IMR-90 (cell line): Measurements from ENCODE around the gene SMIM41. TPM values are rescaled to one million over a fixed set of nuclear protein-coding genes. Genes with fewer than 3 reads are reported as not detected.

Experiments used
- ATAC-seq: fragments of 200-7000 bp; cut with Tn5 transposase; 2 replicates; pipeline ENCODE4 v1.9.1; 2020; ENCODE audit warnings: low read depth, mild to moderate bottlenecking, moderate library complexity
- BruUV-seq: library from RNA; stranded (reverse); fragments of 400-500 nt; replicated peaks from 2 replicates; lab custom pipeline; 2021; lab: Mats Ljungman, UMichigan
- CTCF ChIA-PET: fragments of 300-600 bp; formaldehyde crosslinking; extraction: SDS; loops from one replicate; lab custom pipeline; 2021; ENCODE audit warnings: antibody characterized with exemption; lab: Yijun Ruan, JAX
- POLR2A ChIA-PET: fragments of 300-600 bp; sonication (Branson Sonifier 250); formaldehyde crosslinking; loops from one replicate; lab custom pipeline; 2022; ENCODE audit warnings: antibody characterized with exemption; ENCODE audit not compliant: unreplicated experiment; lab: Charles Lee
- DNase-seq: peaks from one replicate; pipeline ENCODE4 v3.0.0; 2013
- H2AFZ ChIP-seq: replicated peaks from 2 replicates; pipeline ENCODE3; 2013; ENCODE audit warnings: low read length, mild to moderate bottlenecking; ENCODE audit not compliant: poor library complexity
- H2AK5ac ChIP-seq: 2 replicates; pipeline ENCODE4 v1.6.1; 2013; ENCODE audit warnings: low read depth, low read length, inconsistent platforms
- H2AK9ac ChIP-seq: replicated peaks from 2 replicates; pipeline ENCODE3; 2013; ENCODE audit warnings: mild to moderate bottlenecking, low read depth, low read length, moderate library complexity; ENCODE audit not compliant: poor library complexity
- H2BK120ac ChIP-seq: 2 replicates; pipeline ENCODE4 v1.6.1; 2013; ENCODE audit warnings: low read depth, low read length, inconsistent platforms
- H2BK15ac ChIP-seq: 3 replicates; pipeline ENCODE4 v1.6.1; 2013; ENCODE audit warnings: low read depth, low read length, inconsistent platforms
- H2BK20ac ChIP-seq: 2 replicates; pipeline ENCODE4 v1.6.1; 2013; ENCODE audit warnings: low read depth, mild to moderate bottlenecking, inconsistent platforms, low read length, moderate library complexity
- H2BK5ac ChIP-seq: 2 replicates; pipeline ENCODE4 v1.6.1; 2013; ENCODE audit warnings: mild to moderate bottlenecking, low read depth, low read length, inconsistent platforms; ENCODE audit not compliant: poor library complexity, severe bottlenecking
- H3K14ac ChIP-seq: replicated peaks from 2 replicates; pipeline ENCODE4 v1.6.1; 2013; ENCODE audit warnings: low read depth, low read length, inconsistent platforms
- H3K18ac ChIP-seq: 2 replicates; pipeline ENCODE4 v1.6.1; 2013; ENCODE audit warnings: low read depth, low read length, control low read depth
- H3K23ac ChIP-seq: 2 replicates; pipeline ENCODE4 v1.6.1; 2013; ENCODE audit warnings: low read depth, low read length, inconsistent platforms
- H3K27ac ChIP-seq: 2 replicates; pipeline ENCODE4 v1.5.1; 2013; ENCODE audit warnings: mild to moderate bottlenecking, control low read depth, low read length; ENCODE audit not compliant: insufficient read depth
- H3K27me3 ChIP-seq: 2 replicates; pipeline ENCODE4 v1.6.1; 2013; ENCODE audit warnings: low read length; ENCODE audit not compliant: control insufficient read depth, insufficient read depth
- H3K36me3 ChIP-seq: 2 replicates; pipeline ENCODE4 v1.6.1; 2013; ENCODE audit warnings: low read length, mixed read lengths; ENCODE audit not compliant: control insufficient read depth, insufficient read depth
- H3K4ac ChIP-seq: 2 replicates; pipeline ENCODE4 v1.6.1; 2013; ENCODE audit warnings: low read depth, low read length, inconsistent platforms
- H3K4me1 ChIP-seq: 2 replicates; pipeline ENCODE4 v1.6.1; 2013; ENCODE audit warnings: low read length, mixed read lengths; ENCODE audit not compliant: control insufficient read depth, insufficient read depth
- H3K4me2 ChIP-seq: 2 replicates; pipeline ENCODE4 v1.6.1; 2013; ENCODE audit warnings: low read depth, mild to moderate bottlenecking, control low read depth, low read length, moderate library complexity
- H3K4me3 ChIP-seq: 2 replicates; pipeline ENCODE4 v1.5.1; 2013; ENCODE audit warnings: low read depth, mild to moderate bottlenecking, control low read depth, low read length, moderate library complexity; ENCODE audit not compliant: insufficient read depth
- H3K56ac ChIP-seq: 2 replicates; pipeline ENCODE4 v1.6.1; 2013; ENCODE audit warnings: low read length, inconsistent platforms; ENCODE audit not compliant: insufficient read depth; ENCODE audit errors: extremely low read depth
- H3K79me1 ChIP-seq, 2 experiments: 2 replicates each; pipeline ENCODE4 v1.6.1; 2013; ENCODE audit warnings: low read length in 2 of 2, inconsistent platforms in 1 of 2, low read depth in 1 of 2
- H3K9ac ChIP-seq: 2 replicates; pipeline ENCODE4 v1.6.1; 2013; ENCODE audit warnings: low read depth, low read length, control low read depth
- H3K9me1 ChIP-seq: 2 replicates; pipeline ENCODE4 v1.6.1; 2013; ENCODE audit warnings: low read length, inconsistent platforms; ENCODE audit not compliant: insufficient read depth
- H3K9me3 ChIP-seq: 2 replicates; pipeline ENCODE4 v1.6.1; 2013; ENCODE audit warnings: low read length; ENCODE audit not compliant: control insufficient read depth, insufficient read depth
- H4K20me1 ChIP-seq: 2 replicates; pipeline ENCODE4 v1.6.1; 2013; ENCODE audit warnings: low read length, inconsistent platforms; ENCODE audit not compliant: insufficient read depth
- H4K5ac ChIP-seq: 2 replicates; pipeline ENCODE4 v1.6.1; 2013; ENCODE audit warnings: mild to moderate bottlenecking, low read depth, low read length, control low read depth
- H4K8ac ChIP-seq, 2 experiments: 2 replicates each; pipeline ENCODE4 v1.6.1; 2013; ENCODE audit warnings: low read depth in 2 of 2, low read length in 2 of 2, control low read depth in 1 of 2, inconsistent platforms in 1 of 2
- H4K91ac ChIP-seq: 2 replicates; pipeline ENCODE4 v1.6.1; 2013; ENCODE audit warnings: low read depth, low read length, inconsistent platforms; ENCODE audit not compliant: insufficient read depth
- BHLHE40 ChIP-seq: fragments of 150-350 bp; IDR thresholded peaks from 2 replicates; pipeline ENCODE4 v1.6.1; 2016; ENCODE audit warnings: mild to moderate bottlenecking, low read depth, low read length
- CEBPB ChIP-seq: IDR thresholded peaks from 2 replicates; pipeline ENCODE4 v1.6.1; 2012; ENCODE audit warnings: low read depth, low read length, improper control_type of control experiment
- CHD1 ChIP-seq: IDR thresholded peaks from 2 replicates; pipeline ENCODE4 v1.6.1; 2012; ENCODE audit warnings: low read depth, low read length, improper control_type of control experiment
- ELK1 ChIP-seq: fragments of 150-350 bp; IDR thresholded peaks from 2 replicates; pipeline ENCODE4 v1.6.1; 2016; ENCODE audit warnings: low read depth, mild to moderate bottlenecking, low read length, moderate library complexity, borderline replicate concordance
- FOS ChIP-seq: fragments of 150-350 bp; IDR thresholded peaks from 2 replicates; pipeline ENCODE4 v1.6.1; 2016; ENCODE audit warnings: low read depth, low read length
- MAFK ChIP-seq: IDR thresholded peaks from 2 replicates; pipeline ENCODE4 v1.6.1; 2012; ENCODE audit warnings: low read depth, low read length, improper control_type of control experiment
- MAZ ChIP-seq: IDR thresholded peaks from 2 replicates; pipeline ENCODE4 v1.6.1; 2012; ENCODE audit warnings: low read depth, mild to moderate bottlenecking, low read length, improper control_type of control experiment, moderate library complexity, borderline replicate concordance
- NFE2L2 ChIP-seq: fragments of 150-350 bp; IDR thresholded peaks from 2 replicates; pipeline ENCODE4 v1.6.1; 2016; ENCODE audit warnings: low read depth, mild to moderate bottlenecking, low read length
- POLR2A ChIP-seq: IDR thresholded peaks from 2 replicates; pipeline ENCODE4 v1.6.1; 2012; ENCODE audit warnings: mild to moderate bottlenecking, low read depth, low read length
- RAD21 ChIP-seq: IDR thresholded peaks from 2 replicates; pipeline ENCODE4 v1.6.1; 2012; ENCODE audit warnings: low read length, improper control_type of control experiment
- RCOR1 ChIP-seq: IDR thresholded peaks from 2 replicates; pipeline ENCODE4 v1.6.1; 2012; ENCODE audit warnings: mild to moderate bottlenecking, low read length, improper control_type of control experiment; ENCODE audit not compliant: insufficient replicate concordance
- RFX5 ChIP-seq: IDR thresholded peaks from 2 replicates; pipeline ENCODE4 v1.8.0; 2012; ENCODE audit warnings: low read depth, mild to moderate bottlenecking, low read length, moderate library complexity
- SMC3 ChIP-seq: fragments of 150-350 bp; IDR thresholded peaks from 2 replicates; pipeline ENCODE4 v1.6.1; 2016; ENCODE audit warnings: low read depth, mild to moderate bottlenecking, antibody characterized with exemption, low read length, moderate library complexity
- WGBS, 2 experiments: methylation state at CpG; one replicate each; pipeline versions ENCODE4 v1.1.5 to v1.1.7; 2013; ENCODE audit warnings: missing lambda C conversion rate in 2 of 2; ENCODE audit not compliant: insufficient read length in 1 of 2; ENCODE audit errors: extremely low coverage in 2 of 2; 5-methylcytosine and 5-hydroxymethylcytosine counted together
- dilution Hi-C: fragments of 300-500 bp; cut with HindIII; formaldehyde crosslinking; loops from one replicate; pipeline ENCODE4 v1.14.3; 2018; ENCODE audit warnings: low sequenced_read_pairs; ENCODE audit not compliant: unreplicated experiment
- in situ Hi-C: fragments of 300-500 bp; cut with MboI; formaldehyde crosslinking; loops from 3 replicates; pipeline ENCODE4 v1.14.3; 2019; ENCODE audit warnings: low sequenced_read_pairs, inconsistent platforms, mixed read lengths
- intact Hi-C: fragments of 100-400 bp; cut with micrococcal nuclease; formaldehyde crosslinking; loops from 2 replicates; pipeline ENCODE4 v1.10.0; 2022
- polyA plus RNA-seq, 3 experiments: library from polyadenylated mRNA; depleted of rRNA; stranded (reverse); fragments of >200 nt; gene quantifications; 2 replicates each; pipeline ENCODE4 v1.2.3, GENCODE V29; 2012; ENCODE audit warnings: low replicate concordance in 1 of 3
- total RNA-seq: library from RNA; depleted of rRNA; stranded (reverse); fragments of >200 nt; gene quantifications from 2 replicates; pipeline ENCODE4 v1.2.3, GENCODE V29; 2012
- TF ChIP-seq, protein P1 (sequence below): conservative IDR thresholded peaks from 2 replicates; pipeline ENCODE4 v1.5.1; 2012; ENCODE audit warnings: mild to moderate bottlenecking, low read depth, low read length, improper control_type of control experiment
- TF ChIP-seq, protein P2 (sequence below): fragments of 150-350 bp; IDR thresholded peaks from 2 replicates; pipeline ENCODE4 v1.6.1; 2017; ENCODE audit warnings: mild to moderate bottlenecking, antibody characterized with exemption, low read length, low read depth

Gene SMIM41
- total and polyA plus RNA-seq, 2 of the 4 experiments (the other 2 are of a cell fraction) = not detected

- Histone ChIP-seq H3K4me1 (peaks cover 30% of the 10 kb centered on the region), H3K36me3 (no peaks in the 10 kb centered on the region), H4K5ac (no peak overlapping the region), H4K8ac (no peak overlapping the region), H3K4me2 (no peak overlapping the region), H4K20me1 (peaks cover 13% of the 10 kb centered on the region), H3K23ac (no peak overlapping the region), H3K9me1 (no peaks in the 10 kb centered on the region), H4K91ac (no peak overlapping the region), H3K9ac (no peak overlapping the region), H3K4me3 (no peak overlapping the region), H2BK20ac (no peak overlapping the region), H3K4ac (no peak overlapping the region), H2AK5ac (no peak overlapping the region), H3K14ac (no peak overlapping the region), H3K56ac (no peak overlapping the region), H2BK5ac (no peak overlapping the region), H2BK15ac (no peak overlapping the region), H3K18ac (no peak overlapping the region), H3K27me3 (no peaks in the 10 kb centered on the region; the same call in 1 of the 2 replicates), H2BK120ac (no peak overlapping the region), H3K9me3 (no peaks in the 10 kb centered on the region), H3K27ac (no peak overlapping the region), H2AK9ac (no peak overlapping the region), H2AFZ (no peak overlapping the region), H3K79me1 (peaks cover 0 to 17% of the 10 kb centered on the region in 2 experiments; a peak in 1 of 4 replicates)
- CTCF ChIA-PET = interaction anchor here (5.5 kb wide), 1 partner anchor 59 kb away, joined by 36 read pairs; no protein-coding TSS in a partner anchor
- in situ Hi-C loops (loop anchor here (5.0 kb wide), 1 partner anchor 57 kb away; no protein-coding TSS in a partner anchor), dilution Hi-C loops (no loop called here), intact Hi-C loops (no loop called here)
- WGBS, 2 experiments = 86% methylated on average over 5 of the region's 9 CpGs; no CpG with 5 or more reads in 1 of the 2 experiments
- ATAC-seq (no peak), DNase-seq (no peak)
- POLR2A ChIA-PET = interaction anchor here (0.6 kb wide), 1 partner anchor 78 kb away, joined by 3 read pairs; the partner anchor contains the start of gene TAMALIN
- no TSS peak for BruUV-seq
- no peak for TF ChIP-seq CHD1
- TF ChIP-seq FOS = no peak
- TF ChIP-seq RFX5 = no peak
- TF ChIP-seq BHLHE40 = no peak
- no peak for TF ChIP-seq MAFK
- no peak for TF ChIP-seq NFE2L2
- TF ChIP-seq, protein P1, sequence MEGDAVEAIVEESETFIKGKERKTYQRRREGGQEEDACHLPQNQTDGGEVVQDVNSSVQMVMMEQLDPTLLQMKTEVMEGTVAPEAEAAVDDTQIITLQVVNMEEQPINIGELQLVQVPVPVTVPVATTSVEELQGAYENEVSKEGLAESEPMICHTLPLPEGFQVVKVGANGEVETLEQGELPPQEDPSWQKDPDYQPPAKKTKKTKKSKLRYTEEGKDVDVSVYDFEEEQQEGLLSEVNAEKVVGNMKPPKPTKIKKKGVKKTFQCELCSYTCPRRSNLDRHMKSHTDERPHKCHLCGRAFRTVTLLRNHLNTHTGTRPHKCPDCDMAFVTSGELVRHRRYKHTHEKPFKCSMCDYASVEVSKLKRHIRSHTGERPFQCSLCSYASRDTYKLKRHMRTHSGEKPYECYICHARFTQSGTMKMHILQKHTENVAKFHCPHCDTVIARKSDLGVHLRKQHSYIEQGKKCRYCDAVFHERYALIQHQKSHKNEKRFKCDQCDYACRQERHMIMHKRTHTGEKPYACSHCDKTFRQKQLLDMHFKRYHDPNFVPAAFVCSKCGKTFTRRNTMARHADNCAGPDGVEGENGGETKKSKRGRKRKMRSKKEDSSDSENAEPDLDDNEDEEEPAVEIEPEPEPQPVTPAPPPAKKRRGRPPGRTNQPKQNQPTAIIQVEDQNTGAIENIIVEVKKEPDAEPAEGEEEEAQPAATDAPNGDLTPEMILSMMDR = no peak
- no peak for TF ChIP-seq POLR2A
- no peak for TF ChIP-seq RCOR1
- no peak for TF ChIP-seq MAZ
- TF ChIP-seq, protein P2, sequence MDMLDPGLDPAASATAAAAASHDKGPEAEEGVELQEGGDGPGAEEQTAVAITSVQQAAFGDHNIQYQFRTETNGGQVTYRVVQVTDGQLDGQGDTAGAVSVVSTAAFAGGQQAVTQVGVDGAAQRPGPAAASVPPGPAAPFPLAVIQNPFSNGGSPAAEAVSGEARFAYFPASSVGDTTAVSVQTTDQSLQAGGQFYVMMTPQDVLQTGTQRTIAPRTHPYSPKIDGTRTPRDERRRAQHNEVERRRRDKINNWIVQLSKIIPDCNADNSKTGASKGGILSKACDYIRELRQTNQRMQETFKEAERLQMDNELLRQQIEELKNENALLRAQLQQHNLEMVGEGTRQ = no peak
- no peak for TF ChIP-seq RAD21
- TF ChIP-seq CEBPB = no peak
- no peak for TF ChIP-seq ELK1
- no peak for TF ChIP-seq SMC3
Measured at GRCh38 chr12:52084491-52085231, 5.2 kb downstream of the SMIM41 start.
